Mucosa of descending colon (tissue), 3 donors: ENCODE results near the gene IRAK2. TPM values are rescaled to one million over a fixed set of nuclear protein-coding genes. Genes with fewer than 3 reads are reported as not detected.
"Not testable (repeated sequence)": the region's sequence is repeated elsewhere in the genome, so short reads cannot be mapped to it uniquely, and the experiment has no call there.

Experiments used
- ATAC-seq: fragments of 200-7000 bp; cut with Tn5 transposase; one replicate; pipeline ENCODE4 v1.9.1; 2020; ENCODE audit warnings: mild to moderate bottlenecking, moderate library complexity
- DNase-seq, 3 donors: peaks; one replicate each; pipeline ENCODE4 v3.0.0-alpha.2; 2020
- H3K36me3 ChIP-seq: fragments of 200-600 bp; one replicate; pipeline ENCODE4 v1.8.0; 2021; ENCODE audit warnings: low read depth, mild to moderate bottlenecking
- H3K4me1 ChIP-seq: fragments of 200-600 bp; one replicate; pipeline ENCODE4 v1.8.0; 2021; ENCODE audit warnings: low read depth, mild to moderate bottlenecking
- H3K4me3 ChIP-seq: fragments of 200-600 bp; one replicate; pipeline ENCODE4 v1.8.0; 2021; ENCODE audit warnings: mild to moderate bottlenecking
- H3K9me3 ChIP-seq: fragments of 200-600 bp; one replicate; pipeline ENCODE4 v1.8.0; 2021; ENCODE audit warnings: mild to moderate bottlenecking
- intact Hi-C, 2 donors: fragments of 100-400 bp; cut with DNase I in 1 of 2; cut with micrococcal nuclease in 1 of 2; formaldehyde crosslinking; loops; one replicate each; pipeline versions ENCODE4 v1.11.0 to v1.11.1; 2022; cut with DNase I, micrococcal nuclease
- total RNA-seq, 3 donors: library from RNA; stranded (reverse); fragmentation: NEBNext Ultra II Directional in 2 of 3; extraction: Animal tissue kit (Norgen Biotek cat#: 25700) in 2 of 3; gene quantifications; one replicate each; pipeline versions ENCODE4 v1.2.1 to v1.2.4, GENCODE V29; 2021 to 2023
- TF ChIP-seq, protein P1 (sequence below): fragments of 200-600 bp; IDR thresholded peaks from one replicate; pipeline ENCODE4 v1.8.0; 2022; ENCODE audit warnings: antibody characterized with exemption, mild to moderate bottlenecking
- donor health status: DM: no; HTN: no; CAD: no; lungs with moderate emphysema.
- donor health status: DM: no; HTN: no; CAD: no.
- donor health status: DM: no; HTN: yes; CAD: no.

The IRAK2 gene
- total RNA-seq, 3 donors from 2014 or later = 1.1 to 3.2 (median 2.4) TPM

DNA sequence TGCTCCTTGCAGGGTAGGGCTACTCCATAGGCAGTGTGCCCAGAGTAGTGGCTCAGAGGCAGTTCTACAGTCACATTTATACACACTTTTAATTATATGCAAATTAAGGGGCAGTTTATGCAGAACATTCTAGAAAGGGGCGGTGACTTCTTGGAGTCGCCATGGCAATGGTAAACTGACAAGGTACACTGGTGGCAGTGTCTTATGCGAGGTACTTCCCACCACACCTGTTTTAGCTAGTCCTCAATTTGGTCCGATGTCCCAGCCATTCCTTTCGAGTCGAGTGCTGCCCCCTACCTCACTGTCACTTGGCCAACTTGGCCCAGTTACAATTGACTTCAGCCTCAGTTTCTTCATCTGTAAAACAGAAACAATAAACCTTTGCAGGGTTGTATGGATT is 3.8 kb upstream of the IRAK2 start:
- intact Hi-C loops = no loop called here
- DNase-seq (no peak), ATAC-seq (no peak)

DNA sequence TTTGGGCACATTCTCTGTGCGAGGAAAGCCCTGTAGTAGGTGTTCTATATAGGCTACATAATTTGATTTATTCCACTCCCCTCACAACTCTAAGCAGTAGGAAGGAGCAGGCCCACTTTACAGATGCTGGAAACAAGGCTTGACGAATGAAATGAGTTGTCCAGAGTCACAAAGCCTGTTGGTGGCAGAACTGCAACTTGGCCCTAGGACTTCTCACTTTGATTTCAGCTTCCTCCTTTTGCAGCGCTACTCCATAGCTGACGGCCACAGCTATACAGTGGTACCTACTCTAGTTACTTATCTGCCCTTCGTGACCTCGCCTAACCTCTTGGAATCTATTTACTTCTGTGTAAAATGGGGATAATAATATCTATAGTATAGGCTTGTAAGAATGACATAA is 2.5 kb upstream of the IRAK2 start:
- intact Hi-C loops = no loop called here
- DNase-seq (no peak), ATAC-seq (no peak)

More for the DNA sequence above, 3.8 kb upstream of the IRAK2 start:
- no peak overlapping the region for H3K4me3 ChIP-seq
- no peaks in the 10 kb centered on the region for H3K9me3 ChIP-seq
- no peaks in the 10 kb centered on the region for H3K36me3 ChIP-seq
- TF ChIP-seq, protein P1, sequence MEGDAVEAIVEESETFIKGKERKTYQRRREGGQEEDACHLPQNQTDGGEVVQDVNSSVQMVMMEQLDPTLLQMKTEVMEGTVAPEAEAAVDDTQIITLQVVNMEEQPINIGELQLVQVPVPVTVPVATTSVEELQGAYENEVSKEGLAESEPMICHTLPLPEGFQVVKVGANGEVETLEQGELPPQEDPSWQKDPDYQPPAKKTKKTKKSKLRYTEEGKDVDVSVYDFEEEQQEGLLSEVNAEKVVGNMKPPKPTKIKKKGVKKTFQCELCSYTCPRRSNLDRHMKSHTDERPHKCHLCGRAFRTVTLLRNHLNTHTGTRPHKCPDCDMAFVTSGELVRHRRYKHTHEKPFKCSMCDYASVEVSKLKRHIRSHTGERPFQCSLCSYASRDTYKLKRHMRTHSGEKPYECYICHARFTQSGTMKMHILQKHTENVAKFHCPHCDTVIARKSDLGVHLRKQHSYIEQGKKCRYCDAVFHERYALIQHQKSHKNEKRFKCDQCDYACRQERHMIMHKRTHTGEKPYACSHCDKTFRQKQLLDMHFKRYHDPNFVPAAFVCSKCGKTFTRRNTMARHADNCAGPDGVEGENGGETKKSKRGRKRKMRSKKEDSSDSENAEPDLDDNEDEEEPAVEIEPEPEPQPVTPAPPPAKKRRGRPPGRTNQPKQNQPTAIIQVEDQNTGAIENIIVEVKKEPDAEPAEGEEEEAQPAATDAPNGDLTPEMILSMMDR = no peak
- H3K4me1 ChIP-seq = no peaks in the 10 kb centered on the region

DNA sequence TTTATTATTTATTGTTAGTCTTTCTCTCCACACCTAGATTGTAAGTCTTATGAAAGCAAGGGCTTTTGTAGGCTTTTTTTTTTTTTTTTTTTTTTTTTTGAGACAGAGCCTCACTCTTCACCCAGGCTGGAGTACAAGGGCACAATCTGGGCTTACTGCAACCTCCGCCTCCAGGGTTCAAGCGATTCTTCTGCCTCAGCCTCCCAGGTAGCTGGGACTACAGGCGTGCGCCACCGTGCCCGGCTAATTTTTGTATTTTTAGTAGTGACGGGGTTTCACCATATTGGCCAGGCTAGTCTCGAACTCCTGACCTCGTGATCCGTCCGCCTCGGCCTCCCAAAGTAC is 546 bp upstream of the IRAK2 start:
- intact Hi-C loops, DNase-seq, ATAC-seq, H3K9me3 ChIP-seq, H3K4me3 ChIP-seq, H3K4me1 ChIP-seq, H3K36me3 ChIP-seq: not testable (repeated sequence)

More for the DNA sequence above, 2.5 kb upstream of the IRAK2 start:
- H3K4me3 ChIP-seq = no peak overlapping the region
- TF ChIP-seq, protein P1 = no peak
- no peaks in the 10 kb centered on the region for H3K36me3 ChIP-seq
- H3K4me1 ChIP-seq = no peaks in the 10 kb centered on the region
- H3K9me3 ChIP-seq = no peaks in the 10 kb centered on the region

DNA sequence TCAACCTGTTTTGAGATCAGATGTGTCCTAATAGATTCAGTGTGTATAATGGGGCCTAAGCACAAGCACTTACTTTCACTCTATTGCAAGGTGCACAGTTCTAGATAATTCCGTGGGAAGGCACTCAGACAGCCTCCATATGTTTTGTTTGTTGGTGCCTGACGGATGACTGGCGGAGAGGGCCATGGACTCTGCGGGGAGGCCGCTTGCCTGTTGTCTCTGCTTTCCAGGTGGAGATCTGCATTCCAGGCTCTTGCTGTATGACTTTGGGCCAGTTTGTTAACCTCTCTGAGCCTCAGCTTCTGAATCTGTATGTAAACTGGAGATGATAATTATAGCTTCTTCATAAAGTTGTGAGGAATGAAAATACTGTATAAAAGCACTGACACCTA is 1.5 kb downstream of the IRAK2 start:
- H3K36me3 ChIP-seq = no peaks in the 10 kb centered on the region
- ATAC-seq = no peak
- H3K4me3 ChIP-seq = no peak overlapping the region
- H3K9me3 ChIP-seq = no peaks in the 10 kb centered on the region
- no peak for DNase-seq
- TF ChIP-seq, protein P1 = no peak
- intact Hi-C loops = no loop called here
- H3K4me1 ChIP-seq = no peaks in the 10 kb centered on the region

DNA sequence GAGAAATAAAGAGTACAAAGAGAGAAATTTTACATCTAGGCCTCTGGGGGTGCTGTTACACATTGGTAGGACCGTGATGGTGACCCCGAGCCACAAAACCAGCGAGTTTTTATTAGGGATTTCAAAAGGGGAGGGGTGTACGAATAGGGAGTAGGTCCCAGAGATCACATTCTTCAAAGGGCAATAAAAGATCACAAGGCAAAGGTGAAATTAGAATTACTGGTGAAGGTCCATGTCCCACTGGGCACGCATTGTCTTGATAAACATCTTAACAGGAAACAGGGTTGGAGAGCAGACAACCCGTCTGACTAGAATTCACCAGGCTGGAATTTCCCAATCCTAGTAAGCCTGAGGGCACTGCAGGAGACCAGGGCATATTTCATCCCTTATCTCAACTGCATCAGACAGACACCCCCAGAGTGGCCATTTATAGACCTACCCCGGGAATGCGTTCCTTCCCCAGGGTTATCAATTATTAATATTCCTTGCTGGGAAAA is 4.3 kb downstream of the IRAK2 start:
- TF ChIP-seq, protein P1 = no peak
- no peak for ATAC-seq
- Histone ChIP-seq H3K4me1 (no peaks in the 10 kb centered on the region), H3K4me3 (no peak overlapping the region), H3K9me3 (no peaks in the 10 kb centered on the region), H3K36me3 (no peaks in the 10 kb centered on the region)
- DNase-seq = no peak
- intact Hi-C loops = no loop called here

DNA sequence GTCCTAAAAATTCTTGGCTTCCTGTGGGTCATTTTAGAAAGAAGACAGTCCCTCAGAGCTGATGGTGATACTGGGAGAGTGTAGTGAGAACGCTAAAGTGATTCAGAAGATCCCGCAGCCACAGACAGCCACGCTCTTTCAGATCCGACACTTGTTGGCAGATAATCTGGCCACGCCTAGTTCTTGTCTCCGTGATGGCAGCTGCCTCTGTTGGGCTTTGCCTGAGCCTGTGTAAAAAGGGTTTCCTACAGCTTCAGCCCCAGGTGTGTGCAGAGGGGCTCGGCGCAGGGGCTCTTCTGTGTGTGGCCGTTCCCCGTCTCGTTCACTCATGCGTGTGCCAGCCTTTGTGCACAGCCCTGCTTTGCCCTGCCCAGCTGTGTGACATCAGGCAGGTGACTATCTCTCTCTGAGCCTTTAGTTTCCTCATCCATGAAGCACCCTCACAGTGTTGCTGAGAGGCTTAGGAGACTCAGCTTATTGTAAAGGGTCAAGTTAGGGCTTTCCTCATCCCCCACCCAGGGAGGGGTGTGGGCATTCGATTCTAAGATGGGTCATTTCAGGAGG is 6.3 kb downstream of the IRAK2 start:
- TF ChIP-seq, protein P1 = no peak
- DNase-seq (no peak), ATAC-seq (peak; percentile 23)
- H3K4me3 ChIP-seq = no peak overlapping the region
- H3K36me3 ChIP-seq = no peaks in the 10 kb centered on the region
- no peaks in the 10 kb centered on the region for H3K4me1 ChIP-seq
- no peaks in the 10 kb centered on the region for H3K9me3 ChIP-seq
- intact Hi-C loops = no loop called here
